ENCODE results near the gene ANO8.

The ANO8 gene

DNA sequence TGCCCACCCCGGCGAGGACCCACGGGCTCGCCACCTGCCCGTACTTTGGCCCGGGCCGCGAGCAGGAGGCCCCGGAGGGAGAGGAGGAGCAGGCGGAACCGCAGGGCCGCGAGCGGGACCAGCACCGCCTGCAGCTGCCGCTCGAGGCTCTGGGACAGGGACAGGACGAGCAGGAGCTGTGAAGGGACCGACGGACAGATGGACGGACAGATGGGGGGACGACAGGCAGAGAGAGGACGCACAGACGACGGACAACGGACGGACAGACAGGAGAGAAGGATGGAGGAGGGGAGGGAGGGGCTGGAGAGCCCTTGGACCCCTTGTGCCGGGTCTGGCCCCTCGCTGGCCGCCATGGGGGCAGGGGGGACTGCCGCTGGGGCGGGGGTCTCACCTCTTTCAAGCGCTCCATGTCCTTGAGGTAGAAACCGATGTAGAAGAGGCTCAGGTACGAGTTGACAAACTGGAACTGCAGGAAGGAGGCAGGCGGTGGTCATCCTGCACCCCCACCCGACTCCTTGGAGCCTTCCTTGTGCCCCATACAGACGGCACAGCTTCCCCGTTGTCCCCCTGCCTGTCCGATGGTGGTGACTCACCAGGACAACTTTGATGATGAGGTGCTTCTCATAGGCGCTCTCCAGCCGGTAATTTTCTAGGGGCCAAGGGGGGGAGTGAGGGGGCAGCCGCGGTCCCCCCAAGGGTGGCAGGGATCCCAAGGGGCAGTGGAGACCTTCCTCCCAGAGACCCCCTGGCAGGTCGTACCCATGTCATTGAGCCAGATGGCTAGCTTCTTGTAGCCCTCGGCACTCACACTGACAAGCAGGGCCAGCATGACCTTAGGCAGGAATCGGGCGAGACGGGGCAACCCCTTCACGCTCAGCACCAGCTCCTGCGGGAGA lies 5.0 kb downstream of the ANO8 start:
- H2AFZ ChIP-seq (ENCODE audit: low read length) = no peak overlapping the region
- no peak for TF ChIP-seq EZH2phosphoT487 (IDR thresholded peaks at IDR 0.05; ENCODE audit: low read length)

GRCh38 chr19:17328517-17329365 lies 5.9 kb downstream of the ANO8 start:
- H3K9me3 ChIP-seq (replicated peaks; ENCODE audit: insufficient read depth, low read length) = no peaks in the 10 kb centered on the region
- 0 out of 2 replicates have a peak, but pooled peaks cover 3% of the 10 kb centered on the region for H3F3A ChIP-seq (ENCODE audit: insufficient read depth, low read length)
- H3K27me3 ChIP-seq (replicated peaks; ENCODE audit: insufficient read depth, low read length) = peaks cover 38% of the 10 kb centered on the region
- no peak overlapping the region for H3K27ac ChIP-seq (ENCODE audit: low read length)
- H3K79me2 ChIP-seq (ENCODE audit: low read length) = no peaks in the 10 kb centered on the region
- no peak overlapping the region for H3K4me3 ChIP-seq (ENCODE audit: low read length)
- no peaks in the 10 kb centered on the region for H3K9me2 ChIP-seq (replicated peaks; ENCODE audit: insufficient read depth, low read length)
- H3K9ac ChIP-seq (ENCODE audit: low read length) = no peak overlapping the region
- H2AFZ ChIP-seq (ENCODE audit: low read length) = no peak overlapping the region
- H3K4me1 ChIP-seq (ENCODE audit: low read length) = 0 out of 2 replicates have a peak, but pooled peaks cover under 1% of the 10 kb centered on the region
- no peaks in the 10 kb centered on the region for H3K36me3 ChIP-seq (replicated peaks; ENCODE audit: insufficient read depth, low read length)
- H3K4me2 ChIP-seq (ENCODE audit: low read depth, low read length) = peak overlapping the region; percentile 24; the same call in 1 of the 2 replicates
- no peak for DNase-seq
- no peaks in the 10 kb centered on the region for H4K20me1 ChIP-seq (ENCODE audit: insufficient read depth, low read length)
- no peak for TF ChIP-seq EZH2 (optimal IDR thresholded peaks at IDR 0.05; ENCODE audit: low read depth, low read length)
- no peak for TF ChIP-seq EZH2phosphoT487 (IDR thresholded peaks at IDR 0.05; ENCODE audit: low read length)
- TF ChIP-seq, protein P1, sequence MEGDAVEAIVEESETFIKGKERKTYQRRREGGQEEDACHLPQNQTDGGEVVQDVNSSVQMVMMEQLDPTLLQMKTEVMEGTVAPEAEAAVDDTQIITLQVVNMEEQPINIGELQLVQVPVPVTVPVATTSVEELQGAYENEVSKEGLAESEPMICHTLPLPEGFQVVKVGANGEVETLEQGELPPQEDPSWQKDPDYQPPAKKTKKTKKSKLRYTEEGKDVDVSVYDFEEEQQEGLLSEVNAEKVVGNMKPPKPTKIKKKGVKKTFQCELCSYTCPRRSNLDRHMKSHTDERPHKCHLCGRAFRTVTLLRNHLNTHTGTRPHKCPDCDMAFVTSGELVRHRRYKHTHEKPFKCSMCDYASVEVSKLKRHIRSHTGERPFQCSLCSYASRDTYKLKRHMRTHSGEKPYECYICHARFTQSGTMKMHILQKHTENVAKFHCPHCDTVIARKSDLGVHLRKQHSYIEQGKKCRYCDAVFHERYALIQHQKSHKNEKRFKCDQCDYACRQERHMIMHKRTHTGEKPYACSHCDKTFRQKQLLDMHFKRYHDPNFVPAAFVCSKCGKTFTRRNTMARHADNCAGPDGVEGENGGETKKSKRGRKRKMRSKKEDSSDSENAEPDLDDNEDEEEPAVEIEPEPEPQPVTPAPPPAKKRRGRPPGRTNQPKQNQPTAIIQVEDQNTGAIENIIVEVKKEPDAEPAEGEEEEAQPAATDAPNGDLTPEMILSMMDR (IDR thresholded peaks at IDR 0.05; ENCODE audit: low read length) = no peak

More for the DNA sequence above, 5.0 kb downstream of the ANO8 start:
- Histone ChIP-seq H3K79me2 (ENCODE audit: low read length) (no peaks in the 10 kb centered on the region), H3K9me3 (replicated peaks; ENCODE audit: insufficient read depth, low read length) (no peaks in the 10 kb centered on the region), H3F3A (ENCODE audit: insufficient read depth, low read length) (peaks cover 9% of the 10 kb centered on the region; the same call in 1 of the 2 replicates), H3K4me1 (ENCODE audit: low read length) (0 out of 2 replicates have a peak, but pooled peaks cover 5% of the 10 kb centered on the region), H3K4me2 (ENCODE audit: low read depth, low read length) (no peak overlapping the region), H3K36me3 (replicated peaks; ENCODE audit: insufficient read depth, low read length) (no peaks in the 10 kb centered on the region), H3K9me2 (replicated peaks; ENCODE audit: insufficient read depth, low read length) (no peaks in the 10 kb centered on the region), H3K4me3 (ENCODE audit: low read length) (no peak overlapping the region), H3K27ac (ENCODE audit: low read length) (no peak overlapping the region), H3K27me3 (replicated peaks; ENCODE audit: insufficient read depth, low read length) (peaks cover 38% of the 10 kb centered on the region), H4K20me1 (ENCODE audit: insufficient read depth, low read length) (no peaks in the 10 kb centered on the region), H3K9ac (ENCODE audit: low read length) (no peak overlapping the region)
- DNase-seq = no peak

DNA sequence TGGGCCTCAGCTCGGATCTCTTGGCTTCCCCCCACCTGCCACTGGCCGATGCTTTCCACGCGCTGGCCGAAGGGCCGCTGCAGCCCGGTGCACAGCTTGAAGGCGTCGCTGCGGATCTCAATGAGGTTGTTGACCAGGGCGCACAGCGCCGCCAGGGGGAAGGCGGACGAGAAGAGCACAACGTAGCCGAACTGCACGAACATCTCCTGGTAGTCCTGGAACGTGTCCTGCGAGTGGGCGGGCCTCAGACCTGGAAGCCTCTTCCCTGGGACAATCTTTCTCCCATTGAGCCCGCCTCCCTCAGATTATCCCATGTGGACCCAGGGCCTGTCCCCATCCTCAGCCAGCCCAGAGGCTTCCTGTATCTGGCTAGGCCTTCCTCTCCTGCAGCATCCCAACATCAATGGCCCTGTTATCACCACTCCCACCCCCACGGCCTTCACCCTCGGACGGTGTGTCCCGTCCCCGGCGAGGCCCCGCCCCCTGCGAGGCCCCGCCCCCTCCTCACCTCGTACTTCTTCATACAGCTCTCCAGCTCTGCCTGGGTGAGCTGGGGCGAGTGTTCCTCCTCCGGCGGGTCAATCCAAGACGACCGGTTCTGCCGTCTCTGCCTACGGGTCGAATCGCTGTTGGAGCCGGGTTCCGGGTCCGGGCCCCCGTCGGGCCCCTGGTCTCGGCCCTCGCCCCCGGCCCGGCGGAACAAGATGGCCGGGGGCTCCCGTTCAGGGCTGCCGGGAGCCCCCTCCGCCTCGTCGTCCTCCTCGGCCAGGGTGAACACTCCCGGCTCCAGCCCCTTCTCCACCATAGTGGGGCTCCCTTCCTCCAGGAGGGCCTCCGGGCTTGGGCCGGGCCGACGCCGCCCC lies 6.8 kb downstream of the ANO8 start:
- no peak overlapping the region for H3K9ac ChIP-seq (ENCODE audit: low read length)

More for the DNA sequence above, 6.8 kb downstream of the ANO8 start:
- no peak for DNase-seq
- Histone ChIP-seq H3K9me3 (replicated peaks; ENCODE audit: insufficient read depth, low read length) (no peaks in the 10 kb centered on the region), H3K27ac (ENCODE audit: low read length) (no peak overlapping the region), H3K4me1 (ENCODE audit: low read length) (no peaks in the 10 kb centered on the region), H3K9me2 (replicated peaks; ENCODE audit: insufficient read depth, low read length) (no peaks in the 10 kb centered on the region), H3K4me3 (ENCODE audit: low read length) (no peak overlapping the region), H4K20me1 (ENCODE audit: insufficient read depth, low read length) (no peaks in the 10 kb centered on the region), H2AFZ (ENCODE audit: low read length) (no peak overlapping the region), H3K36me3 (replicated peaks; ENCODE audit: insufficient read depth, low read length) (no peaks in the 10 kb centered on the region), H3K79me2 (ENCODE audit: low read length) (no peaks in the 10 kb centered on the region), H3K27me3 (replicated peaks; ENCODE audit: insufficient read depth, low read length) (peaks cover 38% of the 10 kb centered on the region), H3F3A (ENCODE audit: insufficient read depth, low read length) (0 out of 2 replicates have a peak, but pooled peaks cover 3% of the 10 kb centered on the region), H3K4me2 (ENCODE audit: low read depth, low read length) (peak overlapping the region; percentile 24; the same call in 1 of the 2 replicates)
- TF ChIP-seq EZH2phosphoT487 (IDR thresholded peaks at IDR 0.05; ENCODE audit: low read length) (no peak), EZH2 (optimal IDR thresholded peaks at IDR 0.05; ENCODE audit: low read depth, low read length) (no peak)
- TF ChIP-seq, protein P1 (IDR thresholded peaks at IDR 0.05; ENCODE audit: low read length) = no peak
